ENCODE data around the gene EPHB4.
"Not testable (repeated sequence)": the region's sequence is repeated elsewhere in the genome, so short reads cannot be mapped to it uniquely, and the experiment has no call there.

The EPHB4 gene

DNA sequence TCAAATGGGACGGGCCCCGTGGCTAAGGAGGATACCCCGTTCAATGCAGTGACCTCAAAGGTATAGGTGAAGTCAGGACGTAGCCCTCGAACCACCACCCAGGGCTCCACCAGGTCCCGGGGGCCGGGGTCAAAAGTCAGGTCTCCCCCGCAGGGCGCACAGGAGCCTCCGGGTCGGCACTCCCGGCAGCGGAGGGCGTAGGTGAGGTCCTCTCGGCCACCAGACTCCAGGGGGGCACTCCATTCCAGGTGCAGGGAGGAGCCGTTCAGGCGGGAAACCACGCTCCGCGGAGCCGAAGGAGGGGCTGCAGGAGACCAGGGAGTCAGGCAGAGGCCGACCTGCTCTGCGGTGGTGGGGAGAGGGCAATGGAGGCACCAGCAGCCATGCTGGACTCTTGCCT lies 7.7 kb downstream of the EPHB4 start:
- DNase-seq: no peak

DNA sequence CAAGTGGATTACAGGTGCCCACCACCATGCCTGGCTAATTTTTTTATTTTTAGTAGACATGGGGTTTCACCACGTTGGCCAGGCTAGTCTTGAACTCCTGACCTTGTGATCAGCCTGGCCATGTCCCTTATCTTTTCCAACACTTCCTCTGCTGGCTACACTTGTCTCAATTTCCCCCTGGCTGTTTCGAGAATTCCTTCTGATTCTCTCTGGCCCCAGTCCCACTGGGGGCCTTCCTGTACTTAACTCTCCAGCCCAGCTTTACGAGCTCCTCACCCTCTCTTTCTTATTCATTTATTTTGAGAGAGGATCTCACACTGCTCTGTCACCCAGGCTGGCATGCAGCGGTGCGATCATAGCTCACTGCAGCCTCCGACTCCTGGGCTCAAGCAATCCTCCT lies 8.5 kb downstream of the EPHB4 start:
- DNase-seq: no peak

DNA sequence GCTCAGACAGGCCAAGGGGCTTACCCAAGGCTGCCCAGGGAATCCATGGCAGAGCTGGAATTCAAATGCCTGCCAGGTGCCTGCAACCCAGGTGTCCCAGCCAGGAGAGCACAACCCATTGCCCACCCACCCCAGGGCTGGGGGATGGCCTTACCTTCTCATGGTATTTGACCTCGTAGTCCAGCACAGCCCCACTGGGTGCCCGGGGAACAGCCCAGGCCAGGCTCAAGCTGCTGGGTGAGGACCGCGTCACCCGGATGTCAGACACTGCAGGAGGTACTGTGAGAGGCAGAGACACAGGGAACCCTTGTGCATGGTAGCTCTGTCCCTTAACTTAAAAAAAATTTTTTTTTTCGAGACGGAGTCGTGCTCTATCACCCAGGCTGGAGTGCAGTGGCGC lies 9.0 kb downstream of the EPHB4 start:
- DNase-seq: no peak

DNA sequence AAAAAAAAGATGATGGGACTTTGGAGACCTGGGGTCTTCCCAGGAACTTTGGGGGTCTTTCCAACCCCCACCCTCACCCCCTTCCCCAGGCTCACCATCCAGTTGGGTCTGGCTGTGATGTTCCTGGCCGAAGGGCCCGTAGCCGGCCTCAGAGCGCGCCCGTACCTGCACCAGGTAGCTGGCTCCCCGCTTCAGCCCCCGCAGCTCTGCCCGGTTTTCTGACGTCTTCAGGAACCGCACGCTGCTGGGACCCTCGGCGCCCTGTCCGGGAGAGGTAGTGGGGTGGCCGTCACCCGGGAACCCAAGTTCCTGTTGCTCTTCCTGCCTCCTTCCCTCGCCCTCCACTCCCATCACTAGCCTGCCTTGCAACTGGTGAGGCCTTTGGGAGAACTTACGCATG lies 10.2 kb downstream of the EPHB4 start:
- DNase-seq: no peak

DNA sequence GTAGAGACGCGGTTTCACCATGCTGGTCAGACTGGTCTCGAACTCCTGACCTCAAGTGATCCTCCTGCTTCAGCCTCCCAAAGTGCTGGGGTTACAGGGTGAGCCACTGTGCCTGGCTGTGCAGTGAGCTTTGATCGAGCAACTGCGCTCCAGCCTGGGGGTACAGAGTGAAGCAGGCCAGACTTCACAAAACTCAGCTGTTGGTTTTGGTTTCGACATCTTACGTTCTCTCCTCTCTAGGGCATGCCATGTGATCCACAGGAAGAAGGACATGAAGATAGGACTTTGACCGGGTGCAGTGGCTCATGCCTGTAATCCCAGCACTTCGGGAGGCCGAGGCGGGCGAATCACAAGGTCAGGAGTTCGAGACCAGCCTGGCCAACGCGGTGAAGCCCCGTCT lies 10.8 kb downstream of the EPHB4 start:
- DNase-seq: not testable (repeated sequence)

DNA sequence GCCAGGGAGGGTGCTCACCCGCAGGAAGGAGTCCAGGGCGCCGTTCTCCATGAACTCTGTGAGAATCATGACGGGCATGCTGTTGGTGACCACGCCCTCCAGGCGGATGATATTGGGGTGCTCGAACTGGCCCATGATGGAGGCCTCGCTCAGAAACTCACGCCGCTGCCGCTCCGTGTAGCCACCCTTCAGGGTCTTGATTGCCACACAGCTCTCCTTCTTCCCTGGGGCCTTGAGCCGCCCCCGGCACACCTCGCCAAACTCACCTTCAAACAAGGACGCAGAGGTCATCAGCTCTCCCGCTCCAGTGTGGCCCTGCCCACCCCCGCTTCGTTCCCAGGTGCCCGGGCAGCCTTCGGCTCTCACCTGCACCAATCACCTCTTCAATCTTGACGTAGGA lies 14.6 kb downstream of the EPHB4 start:
- no peak for DNase-seq

DNA sequence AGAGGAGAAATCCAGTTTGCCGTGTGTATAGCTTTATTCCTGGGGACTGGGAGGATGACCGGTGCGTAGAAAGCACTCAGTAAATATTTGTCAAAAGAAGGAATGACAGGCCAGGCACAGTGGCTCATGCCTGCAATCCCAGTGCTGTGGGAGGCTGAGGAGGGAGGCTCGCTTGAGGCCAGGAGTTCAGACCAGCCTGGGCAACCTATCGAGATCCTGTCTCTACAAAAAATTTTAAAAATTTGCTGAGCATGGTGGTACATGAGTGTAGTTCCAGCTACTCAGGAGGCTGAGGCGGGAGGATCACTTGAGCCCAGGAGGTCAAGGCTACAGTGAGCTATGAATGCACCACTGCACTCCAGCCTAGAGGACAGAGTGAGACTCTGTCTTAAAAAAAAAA lies 15.8 kb downstream of the EPHB4 start:
- no peak for DNase-seq

DNA sequence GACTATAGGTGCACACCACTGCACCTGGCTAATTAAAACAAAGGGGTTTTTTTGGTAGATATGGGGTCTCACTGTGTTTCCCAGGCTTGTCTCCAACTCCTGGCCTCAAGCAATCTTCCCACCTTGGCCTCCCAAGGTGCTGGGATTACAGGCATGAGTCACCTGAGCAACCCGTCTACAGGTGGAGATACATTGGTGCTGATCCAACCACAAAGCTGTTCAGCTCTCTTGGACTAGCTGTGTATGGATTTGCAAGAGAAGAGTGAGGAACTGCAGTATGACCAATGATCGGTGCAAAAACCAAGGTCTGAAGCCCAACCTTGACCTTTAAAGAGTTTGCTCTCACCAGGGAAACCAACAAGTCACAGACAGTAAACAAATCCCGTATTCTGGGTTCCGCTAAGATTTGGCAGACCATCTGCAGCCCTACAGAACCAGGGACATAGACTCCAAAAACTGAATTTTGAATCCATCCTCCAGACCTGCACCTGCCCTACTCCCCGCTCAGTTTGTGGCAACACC lies 18.9 kb downstream of the EPHB4 start:
- no peak for DNase-seq

DNA sequence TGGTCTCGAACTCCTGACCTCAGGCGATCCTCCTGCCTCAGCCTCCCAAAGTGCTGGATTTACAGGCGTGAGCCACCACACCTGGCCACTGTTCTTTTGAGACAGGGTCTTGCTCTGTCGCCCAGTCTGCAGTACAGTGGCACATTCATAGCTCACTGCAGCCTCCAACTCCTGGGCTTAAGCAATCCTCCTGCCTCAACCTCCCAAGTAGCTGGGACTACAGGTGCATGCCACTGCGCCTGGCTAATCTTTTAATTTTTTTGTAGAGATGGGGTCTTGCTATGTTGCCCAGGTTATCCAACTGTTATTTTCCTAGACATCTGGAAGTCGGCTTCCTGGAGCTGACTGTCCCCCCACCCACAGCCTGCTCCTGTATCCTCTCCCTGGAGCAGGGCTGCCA lies 20.4 kb downstream of the EPHB4 start:
- DNase-seq: not testable (repeated sequence)

DNA sequence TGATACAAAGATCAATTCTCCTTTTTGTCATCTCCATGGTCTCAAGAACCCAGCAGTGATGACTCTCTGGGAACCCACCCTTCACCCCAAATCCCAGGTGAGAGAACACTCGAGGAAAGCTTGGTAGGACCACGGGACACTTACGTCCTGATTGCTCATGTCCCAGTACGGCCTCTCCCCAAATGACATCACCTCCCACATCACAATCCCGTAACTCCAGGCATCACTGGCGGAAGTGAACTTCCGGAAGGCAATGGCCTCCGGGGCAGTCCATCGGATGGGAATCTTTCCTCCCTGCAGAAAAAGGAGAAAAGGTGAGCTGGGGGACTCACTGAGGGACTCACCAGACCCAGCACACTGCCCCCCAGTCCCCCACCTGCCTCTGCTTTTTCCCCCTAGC lies 21.0 kb downstream of the EPHB4 start:
- DNase-seq: no peak

DNA sequence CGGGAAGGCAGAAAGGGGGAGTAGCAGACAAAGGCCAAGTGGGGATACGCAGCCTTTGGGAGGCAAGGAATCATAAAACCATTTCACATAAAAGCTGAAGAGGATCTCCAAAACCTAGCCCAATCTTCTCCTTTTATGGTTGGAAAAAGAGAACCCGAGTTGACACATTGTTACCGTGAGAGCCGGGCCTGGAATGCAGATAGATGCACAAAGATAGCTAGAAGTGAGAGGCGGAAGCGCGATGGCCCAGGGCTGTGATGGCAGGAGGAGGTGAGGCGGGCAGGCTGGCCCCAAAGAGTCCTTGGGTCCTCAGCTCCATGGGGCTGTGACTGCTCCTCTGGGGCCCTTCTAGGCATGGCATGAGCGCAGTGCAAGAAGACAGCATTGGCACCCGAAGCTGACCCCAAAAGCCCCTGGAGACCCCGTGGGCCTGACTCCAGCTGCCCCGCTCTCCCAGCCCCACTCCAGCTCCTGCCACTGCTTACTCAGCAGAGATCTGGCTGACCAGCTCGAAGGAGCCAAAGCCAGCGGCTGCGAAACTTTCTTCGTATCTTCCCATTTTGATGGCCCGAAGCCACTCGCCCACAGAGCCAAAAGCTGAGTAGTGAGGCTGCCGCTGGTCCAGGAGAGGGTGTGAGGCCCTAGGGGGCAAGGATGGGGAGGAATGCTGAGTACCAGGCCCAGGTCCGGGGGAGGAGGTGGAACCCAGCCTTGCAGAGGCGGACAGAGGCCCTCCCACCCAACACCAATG lies 22.5 kb downstream of the EPHB4 start:
- DNase-seq: no peak

DNA sequence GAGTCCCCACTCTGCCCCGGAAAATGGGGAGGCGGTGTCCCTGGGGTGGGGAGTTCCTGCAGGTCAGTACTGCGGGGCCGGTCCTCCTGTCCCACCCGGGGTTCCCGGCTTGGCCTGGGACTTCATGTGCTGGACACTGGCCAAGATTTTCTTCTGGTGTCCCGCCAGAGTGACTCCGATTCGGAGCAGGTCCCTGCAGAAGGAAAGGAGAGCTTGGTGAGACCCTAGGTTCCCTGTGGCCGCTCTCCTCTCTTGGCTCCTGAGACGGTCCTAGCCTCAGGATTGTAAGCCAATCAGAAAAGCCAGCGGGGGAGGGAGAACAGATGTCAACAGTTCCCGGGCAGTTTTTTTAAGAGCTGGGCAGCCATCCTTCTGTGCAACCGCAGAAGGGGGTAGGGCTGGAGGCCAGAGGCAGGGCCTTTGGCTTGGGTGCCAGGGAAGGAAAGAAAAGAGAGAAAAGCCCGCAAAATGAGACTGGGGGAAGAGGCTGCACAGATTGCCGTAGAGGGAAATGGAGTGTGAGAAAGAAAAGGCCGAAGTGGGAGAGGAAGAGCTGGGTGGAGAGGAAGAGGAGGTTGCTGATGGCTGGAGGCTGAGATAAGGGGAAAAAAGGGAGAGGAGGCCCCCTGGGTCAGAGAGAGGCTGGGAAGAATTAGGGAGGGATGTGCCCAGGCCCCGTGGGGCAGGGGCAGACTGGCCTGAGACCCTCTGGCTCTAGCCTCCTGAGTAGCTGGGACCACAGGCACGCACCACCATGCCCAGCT lies 23.7 kb downstream of the EPHB4 start:
- DNase-seq: peak in 1 of 5 donors; percentile 48

DNA sequence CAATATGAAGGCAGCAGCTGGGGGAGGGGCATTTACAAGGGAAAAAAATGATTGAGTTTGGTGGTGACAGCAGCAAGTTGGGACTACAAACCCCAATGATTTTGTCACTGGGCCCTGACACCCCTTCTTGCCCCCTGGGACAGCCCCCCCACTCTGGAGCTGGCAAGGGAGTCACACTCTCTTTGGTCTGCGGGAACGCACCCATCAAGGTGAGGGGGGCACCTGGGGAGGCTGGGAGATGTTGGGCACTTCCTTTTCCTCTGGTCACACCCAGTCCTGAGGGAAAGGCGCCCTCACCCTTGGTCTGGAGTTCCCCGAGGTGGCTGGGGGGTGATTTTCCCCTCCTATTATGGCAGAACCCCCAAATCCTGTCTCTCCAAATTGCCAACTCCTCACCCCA lies 24.4 kb downstream of the EPHB4 start:
- no peak for DNase-seq

DNA sequence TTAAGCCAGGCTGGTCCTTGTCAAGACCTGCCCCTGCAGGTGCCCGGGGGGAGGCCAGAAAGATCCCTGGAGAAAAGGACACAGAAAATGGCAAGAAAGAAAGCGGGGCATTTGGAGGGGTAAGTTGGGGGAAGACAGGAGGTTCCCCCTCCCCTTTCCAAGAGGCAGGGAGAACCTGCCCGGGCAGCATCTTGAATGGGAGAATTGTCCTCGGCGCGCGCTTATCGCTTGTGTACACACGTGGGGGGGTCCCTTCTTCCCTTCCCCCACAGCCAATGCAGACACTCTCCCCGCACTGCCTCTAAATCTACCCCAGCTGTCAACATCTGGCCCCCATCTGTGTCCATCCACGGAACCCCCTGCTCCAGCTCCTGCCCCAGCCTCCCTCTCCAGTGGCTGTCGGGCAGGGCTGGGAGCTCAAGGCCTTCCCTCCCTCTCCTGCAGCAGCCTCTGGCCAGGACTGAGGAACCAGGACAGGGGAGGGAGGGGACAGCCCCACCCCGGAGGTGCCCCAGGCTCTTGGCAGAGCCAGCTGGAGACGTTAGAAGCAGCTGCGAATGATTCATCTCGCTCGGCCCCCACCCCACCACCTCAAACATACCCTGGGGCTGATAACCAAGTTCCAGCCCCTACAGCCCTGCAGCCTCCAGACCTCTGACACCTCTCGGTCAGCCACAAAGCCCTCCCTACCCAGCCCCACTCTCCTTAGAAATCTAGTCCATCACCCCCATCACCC lies 25.3 kb downstream of the EPHB4 start:
- no peak for DNase-seq

DNA sequence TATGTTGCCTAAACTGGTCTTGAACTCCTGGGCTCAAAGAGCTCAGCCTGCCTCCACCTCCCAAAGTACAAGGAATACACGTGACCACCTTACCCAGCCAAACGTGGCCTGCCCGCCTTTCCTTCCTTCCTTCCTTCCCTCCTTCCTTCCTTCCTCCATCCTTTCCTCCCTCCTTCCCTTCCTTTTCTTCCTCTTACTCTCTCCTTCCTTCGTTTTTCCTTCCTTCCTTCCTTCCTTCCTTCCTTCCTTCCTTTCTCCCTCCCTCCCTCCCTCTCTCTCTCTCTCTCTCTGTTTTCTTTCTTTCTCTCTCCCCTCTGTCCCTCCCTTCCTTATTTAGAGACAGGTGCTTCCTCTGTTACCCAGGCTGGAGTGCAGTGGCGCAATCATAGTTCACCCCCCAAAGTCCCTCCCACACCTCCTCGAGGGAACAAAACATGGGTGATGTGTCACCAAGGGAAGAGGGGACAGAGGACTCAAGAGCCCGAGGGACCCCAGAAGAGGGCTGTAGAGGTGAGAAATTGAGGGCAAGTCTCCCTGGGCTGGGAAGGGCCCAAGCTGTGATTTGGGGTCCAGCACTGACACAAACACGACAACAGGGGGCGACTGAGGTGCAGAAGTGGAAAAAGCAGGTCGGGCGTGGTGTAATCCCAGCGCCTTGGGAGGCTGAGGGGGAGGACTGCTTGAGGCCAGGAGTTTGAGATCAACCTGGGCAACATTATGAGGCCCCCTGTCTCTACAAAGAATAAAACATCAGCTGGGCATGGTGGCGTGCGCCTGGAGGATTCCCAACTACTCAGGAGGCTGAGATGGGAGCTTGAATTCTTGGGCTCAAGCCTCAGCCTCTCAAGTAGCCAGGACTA lies 28.1 kb downstream of the EPHB4 start:
- DNase-seq: peak in 3 of 5 donors; percentile 13 to 41 (median 36)

DNA sequence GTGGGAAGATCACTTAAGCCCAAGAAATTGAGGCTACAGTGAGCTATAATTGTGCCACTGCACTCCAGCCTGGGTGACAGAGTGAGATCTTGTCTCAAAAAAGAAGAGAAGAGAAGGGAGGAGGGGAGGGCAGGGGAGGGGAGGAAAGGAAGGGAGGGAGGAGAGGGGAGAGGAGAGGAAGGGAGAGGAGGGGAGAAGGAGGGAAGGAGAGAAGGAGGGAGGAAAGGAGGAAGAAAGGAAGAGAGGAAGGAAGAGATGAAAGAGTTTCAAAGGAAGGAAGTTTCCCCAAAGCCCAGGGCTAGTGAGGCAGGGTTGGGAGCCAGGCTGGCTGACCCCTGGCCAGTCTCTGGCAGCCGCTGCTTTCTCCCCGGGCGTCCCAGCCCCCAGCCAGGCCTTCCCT lies 32.6 kb downstream of the EPHB4 start:
- no peak for DNase-seq

DNA sequence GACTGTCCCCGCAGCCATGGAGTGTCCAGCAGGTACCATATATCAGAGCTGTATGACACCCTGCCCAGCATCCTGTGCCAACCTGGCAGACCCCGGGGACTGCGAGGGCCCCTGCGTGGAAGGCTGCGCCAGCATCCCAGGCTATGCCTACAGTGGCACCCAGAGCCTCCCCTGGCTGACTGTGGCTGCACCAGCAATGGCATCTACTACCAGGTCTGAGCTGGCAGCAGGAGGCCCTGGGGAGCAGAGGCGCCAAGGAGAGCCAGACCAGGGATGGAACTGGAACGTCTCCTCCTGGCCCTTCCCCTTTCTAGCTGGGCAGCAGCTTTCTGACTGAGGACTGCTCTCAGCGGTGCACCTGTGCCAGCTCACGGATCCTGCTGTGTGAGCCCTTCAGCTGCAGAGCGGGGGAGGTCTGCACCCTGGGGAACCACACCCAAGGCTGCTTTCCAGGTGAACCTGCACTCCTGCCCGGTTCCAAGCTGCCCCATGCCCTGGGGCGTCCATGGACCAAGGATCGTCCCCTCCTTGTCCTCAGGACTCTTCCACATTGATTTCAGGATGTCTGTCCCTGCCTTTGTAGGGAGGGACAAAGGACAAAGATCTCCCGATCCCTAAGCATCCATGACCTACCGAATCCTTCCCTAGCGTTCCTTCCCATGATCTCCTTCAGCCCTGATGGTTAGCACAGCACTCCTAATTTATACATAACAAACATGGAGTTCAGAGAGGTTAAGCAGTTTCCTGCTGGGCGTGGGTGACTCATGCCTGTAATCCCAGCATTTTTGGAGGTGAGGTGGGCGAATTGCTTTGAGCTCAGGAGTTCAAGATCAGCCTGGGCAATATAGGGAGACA lies 33.3 kb downstream of the EPHB4 start:
- no peak for DNase-seq

DNA sequence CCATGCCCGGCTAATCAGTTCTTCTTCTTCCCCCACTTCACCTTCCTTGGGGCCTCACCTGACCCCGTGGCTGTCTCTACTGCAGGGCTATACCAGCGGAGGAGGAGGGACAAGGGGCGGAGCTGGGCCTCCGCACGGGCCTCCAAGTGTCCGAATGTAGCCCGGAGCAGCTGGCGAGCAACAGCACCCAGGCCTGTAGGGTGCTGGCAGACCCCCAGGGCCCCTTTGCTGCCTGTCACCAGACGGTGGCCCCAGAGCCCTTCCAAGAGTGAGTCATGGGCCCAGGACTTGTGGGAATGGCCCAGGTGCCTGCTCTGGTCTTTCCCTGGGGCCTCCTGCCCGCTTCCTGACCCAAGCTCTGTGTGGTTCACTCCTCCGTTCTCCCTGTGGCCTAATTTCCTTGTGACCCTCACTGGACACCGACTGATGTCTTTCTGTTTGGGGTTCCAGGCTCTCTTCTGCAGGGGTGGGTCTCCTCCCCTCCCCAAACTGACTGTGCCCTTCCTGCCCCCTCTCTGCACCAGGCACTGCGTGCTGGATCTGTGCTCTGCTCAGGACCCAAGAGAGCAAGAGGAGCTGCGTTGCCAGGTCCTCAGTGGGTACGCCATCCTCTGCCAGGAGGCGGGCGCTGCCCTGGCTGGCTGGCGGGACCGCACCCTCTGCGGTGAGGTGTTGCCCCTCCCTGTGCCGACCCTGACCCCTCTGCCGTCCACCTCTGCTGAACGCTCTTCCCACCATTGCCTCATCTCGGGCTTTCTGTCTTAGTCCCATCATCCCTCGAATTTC lies 35.2 kb downstream of the EPHB4 start:
- DNase-seq: no peak

DNA sequence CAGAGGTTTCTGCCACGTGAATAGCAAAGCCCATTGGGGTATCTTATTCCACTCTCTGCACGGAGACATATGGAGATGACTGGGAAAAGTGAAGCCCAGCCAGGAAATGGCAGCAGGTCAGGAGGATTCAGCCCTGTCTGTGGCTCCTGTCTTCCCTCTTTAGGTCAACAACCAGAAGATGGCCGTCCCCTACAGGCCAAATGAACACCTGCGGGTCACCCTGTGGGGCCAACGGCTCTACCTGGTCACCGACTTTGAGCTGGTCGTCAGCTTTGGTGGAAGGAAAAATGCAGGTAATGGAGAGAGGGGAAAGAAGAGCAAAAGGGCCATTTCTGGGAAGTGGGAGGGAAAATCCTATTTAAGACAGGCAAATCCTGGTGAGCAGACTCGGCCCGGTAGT lies 38.3 kb downstream of the EPHB4 start:
- no peak for DNase-seq

DNA sequence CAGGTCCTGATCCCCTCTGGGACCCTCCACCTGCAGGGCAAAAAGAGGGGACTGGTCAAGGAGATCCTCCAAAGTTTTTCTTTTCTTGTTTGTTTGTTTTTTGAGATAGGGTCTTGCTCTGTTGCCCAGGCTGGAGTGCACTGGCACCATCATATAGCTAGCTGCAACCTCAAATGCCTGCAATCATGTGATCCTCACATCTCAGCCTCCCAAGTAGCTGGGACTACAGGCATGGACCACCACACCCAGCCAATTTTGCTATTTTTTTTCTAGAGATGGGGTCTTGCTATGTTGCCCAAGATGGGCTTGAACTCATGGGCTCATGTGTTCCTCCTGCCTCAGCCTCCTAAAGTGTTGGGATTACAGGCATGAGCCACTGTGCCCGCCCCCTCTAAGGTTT lies 41.0 kb downstream of the EPHB4 start:
- DNase-seq: no peak

DNA sequence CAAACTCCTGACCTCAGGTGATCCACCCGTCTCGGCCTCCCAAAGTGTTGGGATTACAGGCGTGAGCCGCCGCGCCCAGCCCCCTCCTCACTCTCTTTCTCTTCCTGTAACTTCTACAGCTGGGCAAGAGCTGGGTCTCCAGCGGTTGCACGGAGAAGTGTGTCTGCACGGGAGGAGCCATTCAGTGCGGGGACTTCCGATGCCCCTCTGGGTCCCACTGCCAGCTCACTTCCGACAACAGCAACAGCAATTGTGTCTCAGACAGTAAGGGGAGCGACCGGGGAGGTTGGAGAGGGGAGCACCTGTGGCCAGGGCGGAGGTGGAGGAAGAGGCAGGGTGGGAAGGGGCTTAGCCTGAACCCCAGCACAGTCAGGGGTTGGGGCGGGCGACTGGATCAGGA lies 41.4 kb downstream of the EPHB4 start:
- no peak for DNase-seq
